CD4-positive, CD25-positive, alpha-beta regulatory T cell (primary cell): ENCODE data around the gene DLG5. TPM values are rescaled to one million over a fixed set of nuclear protein-coding genes. Genes with fewer than 3 reads are reported as not detected.

ENCODE experiments used
- ATAC-seq, 2 donors: fragments of 150-1000 bp; cut with Tn5 transposase; one replicate each; pipeline ENCODE4 v1.10.0; 2021; ENCODE audit warnings: low read depth in 2 of 2, moderate number of reproducible peaks in 2 of 2, moderate library complexity in 1 of 2
- DNase-seq, 3 donors: peaks; one replicate each; pipeline versions ENCODE4 v3.0.0 to v3.0.0-alpha.2; 2012 to 2022; ENCODE audit warnings: mixed read lengths in 1 of 3
- H3K27ac ChIP-seq: one replicate; pipeline ENCODE4 v1.7.0; 2013; ENCODE audit warnings: mild to moderate bottlenecking, low read length; ENCODE audit not compliant: insufficient read depth, poor library complexity, severe bottlenecking
- H3K27me3 ChIP-seq: one replicate; pipeline ENCODE4 v1.7.0; 2013; ENCODE audit warnings: low read length; ENCODE audit not compliant: control insufficient read depth, insufficient read depth
- H3K36me3 ChIP-seq: one replicate; pipeline ENCODE4 v1.7.0; 2013; ENCODE audit warnings: mild to moderate bottlenecking, low read length, moderate library complexity; ENCODE audit not compliant: control insufficient read depth, insufficient read depth
- H3K4me1 ChIP-seq: 2 replicates; pipeline ENCODE4 v1.7.0; 2013; ENCODE audit warnings: mild to moderate bottlenecking, low read length; ENCODE audit not compliant: insufficient read depth, control insufficient read depth, poor library complexity, severe bottlenecking
- H3K4me3 ChIP-seq: one replicate; pipeline ENCODE4 v1.7.0; 2013; ENCODE audit warnings: low read depth, mild to moderate bottlenecking, low read length, moderate library complexity
- H3K9me3 ChIP-seq, 2 experiments: 1 replicate in 1 of 2; 2 replicates in 1 of 2; pipeline ENCODE4 v1.7.0; 2013; ENCODE audit warnings: low read length in 2 of 2, mild to moderate bottlenecking in 1 of 2, moderate library complexity in 1 of 2; ENCODE audit not compliant: control insufficient read depth in 2 of 2
- H3K27ac Mint-ChIP-seq, 3 donors: one replicate each; pipeline ENCODE4 v1.8.0; 2020 to 2022; ENCODE audit warnings: mild to moderate bottlenecking in 3 of 3, mixed read lengths in 3 of 3, moderate library complexity in 2 of 3
- H3K27me3 Mint-ChIP-seq: one replicate; pipeline ENCODE4 v1.8.0; 2022; ENCODE audit warnings: mild to moderate bottlenecking, mixed read lengths
- H3K36me3 Mint-ChIP-seq: one replicate; pipeline ENCODE4 v1.8.0; 2020; ENCODE audit warnings: mixed read lengths
- H3K4me1 Mint-ChIP-seq, 4 donors: one replicate each; pipeline ENCODE4 v1.8.0; 2020 to 2022; ENCODE audit warnings: mixed read lengths in 4 of 4, mild to moderate bottlenecking in 1 of 4
- H3K4me3 Mint-ChIP-seq, 4 donors: one replicate each; pipeline ENCODE4 v1.8.0; 2020 to 2022; ENCODE audit warnings: mild to moderate bottlenecking in 4 of 4, mixed read lengths in 4 of 4, moderate library complexity in 3 of 4
- H3K9me3 Mint-ChIP-seq, 7 donors: one replicate each; pipeline ENCODE4 v1.8.0; 2020 to 2022; ENCODE audit warnings: mixed read lengths in 7 of 7, mild to moderate bottlenecking in 3 of 7, moderate library complexity in 2 of 7
- polyA plus RNA-seq, 4 donors: library from polyadenylated mRNA; unstranded; fragments of 300-500 nt; fragmentation: Illumina TruSeq; gene quantifications; one replicate each; pipeline ENCODE4 v1.2.3, GENCODE V29; 2021
- total RNA-seq: library from RNA; stranded (reverse); gene quantifications from one replicate; pipeline ENCODE4 v1.2.3, GENCODE V29; 2022

Gene DLG5
- total and polyA plus RNA-seq, 5 donors from 2014 or later = 0.06 to 3.7 (median 0.14) TPM; not detected in 1

- H3K4me3 Mint-ChIP-seq = no peak overlapping the region
- Histone ChIP-seq H3K27me3 (no peaks in the 10 kb centered on the region), H3K27ac (no peak overlapping the region), H3K9me3 (no peaks in the 10 kb centered on the region), H3K36me3 (no peaks in the 10 kb centered on the region), H3K4me3 (no peak overlapping the region), H3K4me1 (no peaks in the 10 kb centered on the region)
- no peaks in the 10 kb centered on the region for H3K36me3 Mint-ChIP-seq
- peaks cover 0 to 12% (median under 1%) of the 10 kb centered on the region in 4 donors for H3K4me1 Mint-ChIP-seq
- no peaks in the 10 kb centered on the region for H3K9me3 Mint-ChIP-seq
- no peak for DNase-seq
- no peaks in the 10 kb centered on the region for H3K27me3 Mint-ChIP-seq
- ATAC-seq = no peak
- H3K27ac Mint-ChIP-seq = no peak overlapping the region
Observed at GRCh38 chr10:77806511-77807157, 119.9 kb downstream of the DLG5 start.

- no peaks in the 10 kb centered on the region for H3K36me3 ChIP-seq
- no peaks in the 10 kb centered on the region for H3K9me3 Mint-ChIP-seq
- no peak overlapping the region for H3K27ac Mint-ChIP-seq
- H3K27me3 Mint-ChIP-seq = no peaks in the 10 kb centered on the region
- H3K27me3 ChIP-seq = no peaks in the 10 kb centered on the region
- H3K4me1 Mint-ChIP-seq = peaks cover 0 to 21% (median 5%) of the 10 kb centered on the region in 4 donors
- H3K27ac ChIP-seq = no peak overlapping the region
- no peak overlapping the region for H3K4me3 ChIP-seq
- no peaks in the 10 kb centered on the region for H3K9me3 ChIP-seq
- H3K4me3 Mint-ChIP-seq = no peak overlapping the region
- H3K36me3 Mint-ChIP-seq = no peaks in the 10 kb centered on the region
- ATAC-seq (no peak), DNase-seq (no peak)
- no peaks in the 10 kb centered on the region for H3K4me1 ChIP-seq
Observed at GRCh38 chr10:77805676-77806075, 120.9 kb downstream of the DLG5 start.

GRCh38 chr10:77804371-77804770, 122.2 kb downstream of the DLG5 start:
- H3K4me3 Mint-ChIP-seq = no peak overlapping the region
- peaks cover 0 to 21% (median 5%) of the 10 kb centered on the region in 4 donors for H3K4me1 Mint-ChIP-seq
- H3K9me3 Mint-ChIP-seq = no peaks in the 10 kb centered on the region
- no peaks in the 10 kb centered on the region for H3K4me1 ChIP-seq
- H3K27me3 Mint-ChIP-seq = no peaks in the 10 kb centered on the region
- H3K27ac Mint-ChIP-seq = no peak overlapping the region
- no peaks in the 10 kb centered on the region for H3K27me3 ChIP-seq
- H3K4me3 ChIP-seq = no peak overlapping the region
- ATAC-seq (no peak), DNase-seq (no peak)
- no peaks in the 10 kb centered on the region for H3K9me3 ChIP-seq
- H3K36me3 Mint-ChIP-seq = no peaks in the 10 kb centered on the region
- H3K36me3 ChIP-seq = no peaks in the 10 kb centered on the region
- no peak overlapping the region for H3K27ac ChIP-seq

GRCh38 chr10:77801474-77802161, 124.9 kb downstream of the DLG5 start:
- no peak overlapping the region for H3K27ac ChIP-seq
- peak; percentile 5 to 51 for ATAC-seq
- H3K27ac Mint-ChIP-seq = peak overlapping the region in 2 of 3 donors; percentile 39 to 68
- no peaks in the 10 kb centered on the region for H3K27me3 Mint-ChIP-seq
- no peaks in the 10 kb centered on the region for H3K9me3 ChIP-seq
- peak in 1 of 3 donors; percentile 56 for DNase-seq
- H3K4me3 Mint-ChIP-seq = no peak overlapping the region
- H3K27me3 ChIP-seq = no peaks in the 10 kb centered on the region
- no peaks in the 10 kb centered on the region for H3K36me3 Mint-ChIP-seq
- H3K4me1 ChIP-seq = no peaks in the 10 kb centered on the region
- H3K4me3 ChIP-seq = no peak overlapping the region
- H3K36me3 ChIP-seq = no peaks in the 10 kb centered on the region
- peaks cover 0 to 21% (median 5%) of the 10 kb centered on the region in 4 donors for H3K4me1 Mint-ChIP-seq
- no peaks in the 10 kb centered on the region for H3K9me3 Mint-ChIP-seq

- Histone ChIP-seq H3K9me3 (no peaks in the 10 kb centered on the region), H3K27ac (no peak overlapping the region), H3K36me3 (no peaks in the 10 kb centered on the region), H3K27me3 (no peaks in the 10 kb centered on the region), H3K4me1 (no peaks in the 10 kb centered on the region), H3K4me3 (no peak overlapping the region)
- ATAC-seq (no peak), DNase-seq (no peak)
- H3K9me3 Mint-ChIP-seq = no peaks in the 10 kb centered on the region
- H3K36me3 Mint-ChIP-seq = no peaks in the 10 kb centered on the region
- peak overlapping the region in 1 of 3 donors; percentile 39 for H3K27ac Mint-ChIP-seq
- H3K4me1 Mint-ChIP-seq = peaks cover 0 to 21% (median 5%) of the 10 kb centered on the region in 4 donors
- H3K4me3 Mint-ChIP-seq = no peak overlapping the region
- H3K27me3 Mint-ChIP-seq = no peaks in the 10 kb centered on the region
Observed at GRCh38 chr10:77800738-77801266, 125.8 kb downstream of the DLG5 start.

- Histone ChIP-seq H3K27me3 (no peaks in the 10 kb centered on the region), H3K4me1 (no peaks in the 10 kb centered on the region), H3K27ac (no peak overlapping the region), H3K9me3 (no peaks in the 10 kb centered on the region), H3K4me3 (no peak overlapping the region), H3K36me3 (no peaks in the 10 kb centered on the region)
- Mint-ChIP-seq H3K27me3 (no peaks in the 10 kb centered on the region), H3K9me3 (no peaks in the 10 kb centered on the region), H3K4me3 (no peak overlapping the region), H3K27ac (no peak overlapping the region), H3K4me1 (peaks cover 0 to 21% (median 5%) of the 10 kb centered on the region in 4 donors), H3K36me3 (no peaks in the 10 kb centered on the region)
- ATAC-seq = no peak
- no peak for DNase-seq
Observed at GRCh38 chr10:77800320-77800719, 126.2 kb downstream of the DLG5 start.

GRCh38 chr10:77799352-77799751, 127.2 kb downstream of the DLG5 start:
- H3K27ac Mint-ChIP-seq = peak overlapping the region in 1 of 3 donors; percentile 8
- ATAC-seq (no peak), DNase-seq (no peak)
- H3K4me3 Mint-ChIP-seq = no peak overlapping the region
- no peaks in the 10 kb centered on the region for H3K36me3 Mint-ChIP-seq
- H3K4me1 ChIP-seq = no peaks in the 10 kb centered on the region
- H3K4me3 ChIP-seq = no peak overlapping the region
- H3K4me1 Mint-ChIP-seq = peaks cover 0 to 21% (median 5%) of the 10 kb centered on the region in 4 donors
- H3K9me3 ChIP-seq = no peaks in the 10 kb centered on the region
- H3K27me3 Mint-ChIP-seq = no peaks in the 10 kb centered on the region
- H3K9me3 Mint-ChIP-seq = no peaks in the 10 kb centered on the region
- H3K36me3 ChIP-seq = no peaks in the 10 kb centered on the region
- no peaks in the 10 kb centered on the region for H3K27me3 ChIP-seq
- H3K27ac ChIP-seq = no peak overlapping the region
